GM12892 (cell line): ENCODE results near the gene TMEM184A.

Experiments
- POLR2A ChIP-seq: IDR thresholded peaks from 2 replicates; pipeline ENCODE4 v1.6.1; 2011; ENCODE audit warnings: low read depth, low read length, control low read depth
- POLR2AphosphoS5 ChIP-seq: IDR thresholded peaks from 2 replicates; pipeline ENCODE4 v1.6.1; 2011; ENCODE audit warnings: low read depth, low read length, control low read depth
- TAF1 ChIP-seq: IDR thresholded peaks from 2 replicates; pipeline ENCODE4 v1.6.1; 2011; ENCODE audit warnings: low read depth, mild to moderate bottlenecking, control low read depth, low read length, borderline replicate concordance

DNA sequence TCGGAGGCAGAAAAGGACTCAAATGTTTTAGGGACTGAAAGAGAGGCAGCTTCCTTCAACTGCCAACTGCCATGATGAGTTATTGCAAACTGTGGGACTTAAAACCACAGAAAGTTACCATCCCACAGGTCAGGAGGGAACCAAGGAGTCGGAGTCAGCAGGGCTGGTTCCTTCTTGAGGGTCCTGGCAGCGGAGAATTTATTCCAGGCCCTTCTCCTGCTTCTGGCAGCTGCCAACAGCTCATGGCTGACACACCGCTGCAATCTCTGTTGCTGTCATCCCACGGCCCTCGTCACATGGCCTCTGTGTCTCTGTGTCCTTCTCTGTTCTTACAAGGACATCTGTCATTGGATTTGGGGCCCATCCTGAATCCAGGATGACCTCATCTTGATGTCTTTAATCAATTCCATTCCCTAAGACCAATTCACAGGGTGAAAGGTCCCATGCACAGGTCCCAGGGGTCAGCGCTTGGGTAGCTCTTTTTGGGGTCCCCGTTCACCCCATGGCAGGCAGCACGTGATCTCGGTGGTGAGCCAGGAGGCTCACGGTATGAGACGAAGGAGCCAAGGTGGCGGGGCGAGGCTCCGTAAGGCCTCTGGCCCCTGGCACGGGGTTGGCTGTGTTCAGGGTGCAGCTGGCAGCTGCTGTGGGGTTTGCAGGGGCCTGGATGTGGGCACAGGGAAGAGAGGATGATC, 41.2 kb upstream of the TMEM184A start:
- TF ChIP-seq POLR2AphosphoS5 (no peak), POLR2A (no peak), TAF1 (no peak)
